ENCODE results near the gene SSTR3. TPM values are rescaled to one million over a fixed set of nuclear protein-coding genes. Genes with fewer than 3 reads are reported as not detected.

The SSTR3 gene
- total and polyA plus RNA-seq, 9 of the 15 experiments (the other 6 are each of a cell fraction or from before 2014, with no cell fraction given), result 0.03 TPM; not detected in 8

DNA sequence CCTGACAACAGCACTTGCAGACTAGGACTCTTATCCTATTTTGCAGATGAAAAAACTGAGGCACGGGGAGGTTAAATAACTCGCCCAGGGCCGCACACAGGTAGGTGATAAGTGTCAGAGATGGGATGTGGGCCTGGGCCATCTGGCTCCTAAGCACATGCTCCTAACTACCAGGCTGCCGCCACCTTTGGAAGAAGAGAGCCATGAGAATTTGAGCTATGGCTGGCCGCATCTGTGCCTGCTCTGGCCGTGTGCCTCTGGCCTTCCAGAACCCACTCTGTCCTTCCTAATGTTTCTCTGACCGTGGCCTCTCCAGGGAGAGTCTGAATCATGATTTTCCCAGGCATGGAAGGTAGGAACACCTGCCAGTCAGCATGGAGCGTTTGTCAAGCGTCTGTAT lies 47.2 kb downstream of the SSTR3 start (continued):
- TF ChIP-seq, protein P1, sequence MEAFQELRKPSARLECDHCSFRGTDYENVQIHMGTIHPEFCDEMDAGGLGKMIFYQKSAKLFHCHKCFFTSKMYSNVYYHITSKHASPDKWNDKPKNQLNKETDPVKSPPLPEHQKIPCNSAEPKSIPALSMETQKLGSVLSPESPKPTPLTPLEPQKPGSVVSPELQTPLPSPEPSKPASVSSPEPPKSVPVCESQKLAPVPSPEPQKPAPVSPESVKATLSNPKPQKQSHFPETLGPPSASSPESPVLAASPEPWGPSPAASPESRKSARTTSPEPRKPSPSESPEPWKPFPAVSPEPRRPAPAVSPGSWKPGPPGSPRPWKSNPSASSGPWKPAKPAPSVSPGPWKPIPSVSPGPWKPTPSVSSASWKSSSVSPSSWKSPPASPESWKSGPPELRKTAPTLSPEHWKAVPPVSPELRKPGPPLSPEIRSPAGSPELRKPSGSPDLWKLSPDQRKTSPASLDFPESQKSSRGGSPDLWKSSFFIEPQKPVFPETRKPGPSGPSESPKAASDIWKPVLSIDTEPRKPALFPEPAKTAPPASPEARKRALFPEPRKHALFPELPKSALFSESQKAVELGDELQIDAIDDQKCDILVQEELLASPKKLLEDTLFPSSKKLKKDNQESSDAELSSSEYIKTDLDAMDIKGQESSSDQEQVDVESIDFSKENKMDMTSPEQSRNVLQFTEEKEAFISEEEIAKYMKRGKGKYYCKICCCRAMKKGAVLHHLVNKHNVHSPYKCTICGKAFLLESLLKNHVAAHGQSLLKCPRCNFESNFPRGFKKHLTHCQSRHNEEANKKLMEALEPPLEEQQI (IDR thresholded peaks at IDR 0.05), result no peak
- TF ChIP-seq PYGO2 (tag; IDR thresholded peaks at IDR 0.05), result no peak
- no peak for TF ChIP-seq NCOA2 (IDR thresholded peaks at IDR 0.05; ENCODE audit: partially characterized antibody in 2 of 2)

DNA sequence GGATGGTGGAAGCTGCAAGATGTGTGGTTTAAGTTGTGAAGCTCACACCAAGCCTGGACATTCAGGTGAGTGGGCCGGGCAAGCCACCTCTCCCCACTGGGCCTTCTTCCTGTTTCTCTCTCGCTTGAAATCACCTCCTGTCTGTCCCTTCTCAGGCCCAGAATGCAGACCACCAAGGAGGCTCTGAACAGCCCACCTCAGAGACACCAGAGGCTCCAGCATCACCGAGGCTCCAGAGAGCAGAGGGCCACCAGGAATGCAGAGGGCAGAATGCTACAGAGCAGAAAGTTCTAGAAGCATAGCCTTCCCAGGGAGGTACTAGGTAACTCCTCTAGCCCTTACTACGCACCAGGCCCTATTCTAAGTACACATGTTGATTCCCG lies 47.8 kb downstream of the SSTR3 start:
- Histone ChIP-seq H4K20me1 (replicated peaks; ENCODE audit: control insufficient read depth, insufficient read depth, low read length) (no peaks in the 10 kb centered on the region), H3K36me3 (ENCODE audit: control insufficient read depth, insufficient read depth, low read length) (no peaks in the 10 kb centered on the region), H3K9me3 (replicated peaks; ENCODE audit: control insufficient read depth, insufficient read depth, low read depth, low read length) (no peaks in the 10 kb centered on the region; the same call in 1 of the 2 replicates), H3K79me2 (ENCODE audit: control insufficient read depth, insufficient read depth, low read length) (no peaks in the 10 kb centered on the region), H3K27me3 (ENCODE audit: control insufficient read depth in 2 of 2, insufficient read depth in 2 of 2, low read length in 2 of 2) (peaks cover 0 to 9% of the 10 kb centered on the region in 2 experiments; a peak in 3 of 5 replicates), H3K9me1 (ENCODE audit: control insufficient read depth, insufficient read depth, low read length) (no peaks in the 10 kb centered on the region), H3K4me1 (replicated peaks in 1 of 2; ENCODE audit: control insufficient read depth in 2 of 2, insufficient read depth in 2 of 2, low read length in 2 of 2) (peaks cover 0 to 13% of the 10 kb centered on the region in 2 experiments; a peak in 2 of 5 replicates), H3K4me2 (ENCODE audit: insufficient read depth, low read length) (no peak overlapping the region), H3K27ac (ENCODE audit: extremely low read depth, low read depth, low read length) (no peak overlapping the region), H3K4me3 (no peak overlapping the region), H3K9ac (ENCODE audit: insufficient read depth in 1 of 2, low read depth in 2 of 2, low read length in 2 of 2) (no peak overlapping the region), H2AFZ (ENCODE audit: low read depth, low read length) (no peak overlapping the region)
- intact Hi-C loops (cut with micrococcal nuclease), result no loop called here
- in situ Hi-C loops (cut with MboI), result no loop called here
- no peak for ATAC-seq
- ChIA-PET POLR2A (no interaction called here), CTCF (ENCODE audit: low intra/inter-chr PET ratio) (interaction anchor here (0.8 kb wide), 1 partner anchor 28 kb away, joined by 3 read pairs; no protein-coding TSS in a partner anchor)
- FAIRE-seq, result no peak
- WGBS (ENCODE audit: insufficient coverage, low coverage, missing lambda C conversion rate), result 8% methylated on average over 4 of the region's 5 CpGs
- BruUV-seq (replicated peaks), result no TSS peak
- DNase-seq (ENCODE audit: extremely low read depth in 1 of 4, low spot score in 3 of 4), result no peak
- TF ChIP-seq WHSC1 (IDR thresholded peaks at IDR 0.05; ENCODE audit: low read length) (no peak), HDAC6 (IDR thresholded peaks at IDR 0.05; ENCODE audit: low read depth, low read length) (no peak), SIRT6 (IDR thresholded peaks at IDR 0.05; ENCODE audit: low read depth, low read length) (no peak), BRD9 (IDR thresholded peaks at IDR 0.05; ENCODE audit: low read depth, partially characterized antibody) (no peak), ZNF785 (CRISPR knock-in tag; IDR thresholded peaks at IDR 0.05) (no peak), TOE1 (IDR thresholded peaks at IDR 0.05; ENCODE audit: borderline replicate concordance) (no peak), TOE1 (CRISPR knock-in tag; IDR thresholded peaks at IDR 0.05; ENCODE audit: borderline replicate concordance, low read depth) (no peak), POLR2B (IDR thresholded peaks at IDR 0.05; ENCODE audit: low read depth, partially characterized antibody) (no peak), SREBF2 (CRISPR knock-in tag; IDR thresholded peaks at IDR 0.05) (no peak), PPARD (CRISPR knock-in tag; IDR thresholded peaks at IDR 0.05) (no peak)
- TF ChIP-seq, protein P2, sequence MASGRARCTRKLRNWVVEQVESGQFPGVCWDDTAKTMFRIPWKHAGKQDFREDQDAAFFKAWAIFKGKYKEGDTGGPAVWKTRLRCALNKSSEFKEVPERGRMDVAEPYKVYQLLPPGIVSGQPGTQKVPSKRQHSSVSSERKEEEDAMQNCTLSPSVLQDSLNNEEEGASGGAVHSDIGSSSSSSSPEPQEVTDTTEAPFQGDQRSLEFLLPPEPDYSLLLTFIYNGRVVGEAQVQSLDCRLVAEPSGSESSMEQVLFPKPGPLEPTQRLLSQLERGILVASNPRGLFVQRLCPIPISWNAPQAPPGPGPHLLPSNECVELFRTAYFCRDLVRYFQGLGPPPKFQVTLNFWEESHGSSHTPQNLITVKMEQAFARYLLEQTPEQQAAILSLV (tag; IDR thresholded peaks at IDR 0.05), result no peak
- TF ChIP-seq, protein P3, sequence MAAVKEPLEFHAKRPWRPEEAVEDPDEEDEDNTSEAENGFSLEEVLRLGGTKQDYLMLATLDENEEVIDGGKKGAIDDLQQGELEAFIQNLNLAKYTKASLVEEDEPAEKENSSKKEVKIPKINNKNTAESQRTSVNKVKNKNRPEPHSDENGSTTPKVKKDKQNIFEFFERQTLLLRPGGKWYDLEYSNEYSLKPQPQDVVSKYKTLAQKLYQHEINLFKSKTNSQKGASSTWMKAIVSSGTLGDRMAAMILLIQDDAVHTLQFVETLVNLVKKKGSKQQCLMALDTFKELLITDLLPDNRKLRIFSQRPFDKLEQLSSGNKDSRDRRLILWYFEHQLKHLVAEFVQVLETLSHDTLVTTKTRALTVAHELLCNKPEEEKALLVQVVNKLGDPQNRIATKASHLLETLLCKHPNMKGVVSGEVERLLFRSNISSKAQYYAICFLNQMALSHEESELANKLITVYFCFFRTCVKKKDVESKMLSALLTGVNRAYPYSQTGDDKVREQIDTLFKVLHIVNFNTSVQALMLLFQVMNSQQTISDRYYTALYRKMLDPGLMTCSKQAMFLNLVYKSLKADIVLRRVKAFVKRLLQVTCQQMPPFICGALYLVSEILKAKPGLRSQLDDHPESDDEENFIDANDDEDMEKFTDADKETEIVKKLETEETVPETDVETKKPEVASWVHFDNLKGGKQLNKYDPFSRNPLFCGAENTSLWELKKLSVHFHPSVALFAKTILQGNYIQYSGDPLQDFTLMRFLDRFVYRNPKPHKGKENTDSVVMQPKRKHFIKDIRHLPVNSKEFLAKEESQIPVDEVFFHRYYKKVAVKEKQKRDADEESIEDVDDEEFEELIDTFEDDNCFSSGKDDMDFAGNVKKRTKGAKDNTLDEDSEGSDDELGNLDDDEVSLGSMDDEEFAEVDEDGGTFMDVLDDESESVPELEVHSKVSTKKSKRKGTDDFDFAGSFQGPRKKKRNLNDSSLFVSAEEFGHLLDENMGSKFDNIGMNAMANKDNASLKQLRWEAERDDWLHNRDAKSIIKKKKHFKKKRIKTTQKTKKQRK (IDR thresholded peaks at IDR 0.05; ENCODE audit: borderline replicate concordance, low read depth, low read length), result no peak

All from K562 (cell line).